ENCODE results near the gene NR1H3. TPM values are rescaled to one million over a fixed set of nuclear protein-coding genes. Genes with fewer than 3 reads are reported as not detected.

NR1H3 gene
- total RNA-seq, 1 donor from 2014 or later = 23.5 TPM

DNA sequence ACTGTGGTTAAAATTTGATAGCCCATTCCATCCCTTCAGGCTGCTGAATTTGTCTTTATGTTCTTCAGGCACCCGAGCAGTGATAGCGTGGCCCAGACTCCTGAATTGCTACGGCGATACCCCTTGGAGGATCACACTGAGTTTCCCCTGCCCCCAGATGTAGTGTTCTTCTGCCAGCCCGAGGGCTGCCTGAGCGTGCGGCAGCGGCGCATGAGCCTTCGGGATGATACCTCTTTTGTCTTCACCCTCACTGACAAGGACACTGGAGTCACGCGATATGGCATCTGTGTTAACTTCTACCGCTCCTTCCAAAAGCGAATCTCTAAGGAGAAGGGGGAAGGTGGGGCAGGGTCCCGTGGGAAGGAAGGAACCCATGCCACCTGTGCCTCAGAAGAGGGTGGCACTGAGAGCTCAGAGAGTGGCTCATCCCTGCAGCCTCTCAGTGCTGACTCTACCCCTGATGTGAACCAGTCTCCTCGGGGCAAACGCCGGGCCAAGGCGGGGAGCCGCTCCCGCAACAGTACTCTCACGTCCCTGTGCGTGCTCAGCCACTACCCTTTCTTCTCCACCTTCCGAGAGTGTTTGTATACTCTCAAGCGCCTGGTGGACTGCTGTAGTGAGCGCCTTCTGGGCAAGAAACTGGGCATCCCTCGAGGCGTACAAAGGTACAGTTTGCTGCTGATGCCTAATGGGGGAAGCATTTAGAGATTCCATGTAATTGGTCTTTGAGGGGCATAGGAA is 16.9 kb downstream of the NR1H3 start:
- peaks cover 40 to 49% (median 48%) of the 10 kb centered on the region in 3 donors for H3K36me3 ChIP-seq (ENCODE audit: control insufficient read depth in 3 of 3, insufficient read depth in 3 of 3, low read length in 3 of 3)
- no peak overlapping the region for H3K9ac ChIP-seq (ENCODE audit: low read depth in 1 of 3, low read length in 3 of 3)
- no peaks in the 10 kb centered on the region for H3K27me3 ChIP-seq (ENCODE audit: control insufficient read depth in 3 of 3, insufficient read depth in 3 of 3, low read length in 3 of 3)
- H3K4me1 ChIP-seq (ENCODE audit: control insufficient read depth in 3 of 3, insufficient read depth in 3 of 3, low read length in 3 of 3) = peaks cover 27 to 38% (median 33%) of the 10 kb centered on the region in 3 donors
- no peak overlapping the region for H3K4me3 ChIP-seq (ENCODE audit: low read length in 3 of 3)
- no peak overlapping the region for H3K27ac ChIP-seq (ENCODE audit: low read depth, low read length)
- no peaks in the 10 kb centered on the region for H3K9me3 ChIP-seq (ENCODE audit: control insufficient read depth in 3 of 3, low read length in 3 of 3)

DNA sequence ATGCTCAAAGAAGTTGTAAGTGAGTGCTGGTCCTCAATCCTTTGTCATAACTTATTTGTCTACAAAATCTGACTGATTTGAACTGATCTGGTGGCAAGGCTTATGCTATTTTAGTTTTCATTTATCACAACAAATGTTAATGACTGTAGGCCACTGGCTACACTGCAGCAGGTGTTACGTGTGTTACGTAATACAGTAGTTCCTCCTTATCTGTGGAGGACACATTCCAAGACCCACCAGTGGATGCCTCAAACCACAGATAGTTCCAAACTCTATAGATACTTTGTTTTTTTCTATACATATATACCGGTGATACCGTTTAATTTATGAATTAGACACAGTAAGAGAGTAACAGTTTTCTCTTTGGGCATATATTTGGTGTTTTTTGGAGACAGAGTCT is 19.1 kb downstream of the NR1H3 start:
- Histone ChIP-seq H3K9ac (ENCODE audit: low read depth in 1 of 3, low read length in 3 of 3) (no peak overlapping the region), H3K27me3 (ENCODE audit: control insufficient read depth in 3 of 3, insufficient read depth in 3 of 3, low read length in 3 of 3) (no peaks in the 10 kb centered on the region), H3K36me3 (ENCODE audit: control insufficient read depth in 3 of 3, insufficient read depth in 3 of 3, low read length in 3 of 3) (peaks cover 52 to 66% (median 66%) of the 10 kb centered on the region in 3 donors), H3K4me1 (ENCODE audit: control insufficient read depth in 3 of 3, insufficient read depth in 3 of 3, low read length in 3 of 3) (peaks cover 13 to 23% (median 19%) of the 10 kb centered on the region in 3 donors), H3K27ac (ENCODE audit: low read depth, low read length) (no peak overlapping the region), H3K4me3 (ENCODE audit: low read length in 3 of 3) (no peak overlapping the region), H3K9me3 (ENCODE audit: control insufficient read depth in 3 of 3, low read length in 3 of 3) (no peaks in the 10 kb centered on the region)

DNA sequence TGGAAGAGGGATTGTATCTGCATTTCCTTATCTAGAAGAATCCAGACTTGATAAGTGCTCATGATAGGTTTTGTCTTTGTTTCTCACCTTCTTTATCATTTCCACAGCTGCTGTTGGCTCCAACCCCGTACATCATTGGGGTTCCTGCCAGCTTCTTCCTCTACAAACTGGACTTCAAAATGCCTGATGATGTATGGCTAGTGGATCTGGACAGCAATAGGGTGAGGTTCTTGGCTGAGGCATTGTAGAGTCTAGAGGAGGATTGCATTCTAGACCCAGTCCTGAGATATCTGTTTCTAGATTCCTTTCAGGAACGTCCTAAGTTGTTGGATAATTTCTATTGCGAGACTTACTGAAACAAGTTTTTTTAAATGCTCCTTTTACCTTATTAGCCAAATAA is 20.3 kb downstream of the NR1H3 start:
- Histone ChIP-seq H3K27ac (ENCODE audit: low read depth, low read length) (no peak overlapping the region), H3K4me3 (ENCODE audit: low read length in 3 of 3) (no peak overlapping the region), H3K4me1 (ENCODE audit: control insufficient read depth in 3 of 3, insufficient read depth in 3 of 3, low read length in 3 of 3) (peaks cover 1 to 12% (median 7%) of the 10 kb centered on the region in 3 donors), H3K36me3 (ENCODE audit: control insufficient read depth in 3 of 3, insufficient read depth in 3 of 3, low read length in 3 of 3) (peaks cover 61 to 76% (median 74%) of the 10 kb centered on the region in 3 donors), H3K9ac (ENCODE audit: low read depth in 1 of 3, low read length in 3 of 3) (no peak overlapping the region), H3K27me3 (ENCODE audit: control insufficient read depth in 3 of 3, insufficient read depth in 3 of 3, low read length in 3 of 3) (no peaks in the 10 kb centered on the region), H3K9me3 (ENCODE audit: control insufficient read depth in 3 of 3, low read length in 3 of 3) (no peaks in the 10 kb centered on the region)

DNA sequence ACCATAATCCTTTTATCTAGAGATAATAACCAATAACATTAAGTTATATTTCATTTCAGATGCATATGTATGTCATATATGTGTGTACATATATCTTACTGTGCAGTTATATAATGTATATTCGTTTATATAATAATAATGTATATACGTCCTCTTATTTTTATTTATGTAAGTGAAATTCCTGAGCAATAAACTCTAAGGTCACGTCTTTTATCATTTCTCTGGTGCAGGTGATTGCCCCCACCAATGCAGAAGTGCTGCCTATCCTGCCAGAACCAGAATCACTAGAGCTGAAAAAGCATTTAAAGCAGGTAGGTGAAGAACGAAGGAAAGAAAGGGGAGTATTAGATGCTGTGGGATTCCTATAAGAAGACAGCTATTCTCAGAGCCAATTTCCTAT is 21.0 kb downstream of the NR1H3 start:
- Histone ChIP-seq H3K9me3 (ENCODE audit: control insufficient read depth in 3 of 3, low read length in 3 of 3) (no peaks in the 10 kb centered on the region), H3K36me3 (ENCODE audit: control insufficient read depth in 3 of 3, insufficient read depth in 3 of 3, low read length in 3 of 3) (peaks cover 67 to 76% (median 75%) of the 10 kb centered on the region in 3 donors), H3K9ac (ENCODE audit: low read depth in 1 of 3, low read length in 3 of 3) (no peak overlapping the region), H3K27me3 (ENCODE audit: control insufficient read depth in 3 of 3, insufficient read depth in 3 of 3, low read length in 3 of 3) (no peaks in the 10 kb centered on the region), H3K4me1 (ENCODE audit: control insufficient read depth in 3 of 3, insufficient read depth in 3 of 3, low read length in 3 of 3) (peaks cover 0 to 5% (median 3%) of the 10 kb centered on the region in 3 donors), H3K4me3 (ENCODE audit: low read length in 3 of 3) (no peak overlapping the region), H3K27ac (ENCODE audit: low read depth, low read length) (no peak overlapping the region)

DNA sequence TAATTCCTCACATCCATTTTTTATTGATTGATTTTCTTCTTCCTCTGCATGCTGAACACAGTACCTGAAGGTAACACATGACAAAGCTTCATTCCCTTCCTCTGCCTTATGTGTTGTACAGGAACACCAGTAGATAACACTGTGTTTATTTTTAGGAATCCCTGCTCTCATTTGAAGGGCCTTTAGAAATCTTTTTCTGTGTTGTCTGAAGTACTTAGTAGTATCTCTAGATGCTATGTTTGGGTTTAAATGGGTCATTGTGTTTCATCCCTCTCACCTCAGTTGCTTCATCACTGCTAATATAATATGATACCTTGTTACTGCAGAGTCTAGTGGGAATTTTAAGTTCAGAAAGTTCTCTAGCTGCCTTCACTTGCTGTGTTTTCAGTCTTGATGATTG is 22.3 kb downstream of the NR1H3 start:
- H3K36me3 ChIP-seq (ENCODE audit: control insufficient read depth in 3 of 3, insufficient read depth in 3 of 3, low read length in 3 of 3) = peaks cover 73 to 80% (median 80%) of the 10 kb centered on the region in 3 donors
- H3K4me1 ChIP-seq (ENCODE audit: control insufficient read depth in 3 of 3, insufficient read depth in 3 of 3, low read length in 3 of 3) = no peaks in the 10 kb centered on the region
- H3K27me3 ChIP-seq (ENCODE audit: control insufficient read depth in 3 of 3, insufficient read depth in 3 of 3, low read length in 3 of 3) = no peaks in the 10 kb centered on the region
- no peak overlapping the region for H3K27ac ChIP-seq (ENCODE audit: low read depth, low read length)
- H3K9ac ChIP-seq (ENCODE audit: low read depth in 1 of 3, low read length in 3 of 3) = no peak overlapping the region
- no peak overlapping the region for H3K4me3 ChIP-seq (ENCODE audit: low read length in 3 of 3)
- no peaks in the 10 kb centered on the region for H3K9me3 ChIP-seq (ENCODE audit: control insufficient read depth in 3 of 3, low read length in 3 of 3)

DNA sequence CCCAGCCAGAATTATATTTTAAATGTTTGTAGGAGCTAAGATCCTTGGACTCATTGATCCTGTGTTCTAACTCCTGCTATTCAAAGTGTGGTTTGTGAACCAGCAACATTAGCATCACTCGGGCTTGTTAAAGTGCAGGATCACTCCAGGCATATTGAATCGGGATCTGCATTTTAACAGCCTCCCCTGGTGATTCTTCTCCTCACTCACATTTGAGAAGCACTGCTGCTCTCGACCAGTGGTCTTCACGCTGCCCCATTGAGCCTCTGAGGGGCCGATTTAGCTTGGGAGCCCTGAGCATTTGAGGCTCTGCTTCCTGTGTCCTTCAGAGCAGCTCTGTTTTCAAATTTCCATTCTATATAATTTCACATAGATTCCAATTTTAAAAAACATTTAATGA is 23.1 kb downstream of the NR1H3 start:
- no peaks in the 10 kb centered on the region for H3K27me3 ChIP-seq (ENCODE audit: control insufficient read depth in 3 of 3, insufficient read depth in 3 of 3, low read length in 3 of 3)
- H3K4me1 ChIP-seq (ENCODE audit: control insufficient read depth in 3 of 3, insufficient read depth in 3 of 3, low read length in 3 of 3) = no peaks in the 10 kb centered on the region
- H3K27ac ChIP-seq (ENCODE audit: low read depth, low read length) = no peak overlapping the region
- no peaks in the 10 kb centered on the region for H3K9me3 ChIP-seq (ENCODE audit: control insufficient read depth in 3 of 3, low read length in 3 of 3)
- H3K4me3 ChIP-seq (ENCODE audit: low read length in 3 of 3) = no peak overlapping the region
- H3K36me3 ChIP-seq (ENCODE audit: control insufficient read depth in 3 of 3, insufficient read depth in 3 of 3, low read length in 3 of 3) = peaks cover 76 to 81% (median 80%) of the 10 kb centered on the region in 3 donors
- no peak overlapping the region for H3K9ac ChIP-seq (ENCODE audit: low read depth in 1 of 3, low read length in 3 of 3)

DNA sequence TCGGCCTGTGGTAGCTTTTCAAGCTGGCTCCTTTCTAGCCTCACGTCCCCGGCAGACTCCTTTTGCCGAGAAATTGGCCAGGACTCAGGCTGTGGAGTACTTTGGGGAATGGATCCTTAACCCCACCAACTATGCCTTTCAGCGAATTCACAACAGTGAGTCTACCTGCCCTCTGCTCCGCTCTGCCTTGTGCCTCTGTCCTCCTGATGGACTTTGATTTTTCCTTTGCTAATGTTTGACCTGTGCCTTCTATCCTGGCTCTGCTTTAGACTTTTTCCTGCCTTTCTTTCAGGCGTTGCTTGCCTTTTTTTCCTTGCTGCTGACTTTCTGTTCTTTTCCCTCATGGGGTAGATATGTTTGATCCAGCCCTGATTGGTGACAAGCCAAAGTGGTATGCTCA is 24.7 kb downstream of the NR1H3 start:
- Histone ChIP-seq H3K4me3 (ENCODE audit: low read length in 3 of 3) (no peak overlapping the region), H3K27me3 (ENCODE audit: control insufficient read depth in 3 of 3, insufficient read depth in 3 of 3, low read length in 3 of 3) (no peaks in the 10 kb centered on the region), H3K4me1 (ENCODE audit: control insufficient read depth in 3 of 3, insufficient read depth in 3 of 3, low read length in 3 of 3) (peaks cover 0 to 2% (median 0%) of the 10 kb centered on the region in 3 donors), H3K36me3 (ENCODE audit: control insufficient read depth in 3 of 3, insufficient read depth in 3 of 3, low read length in 3 of 3) (peaks cover 70 to 79% (median 75%) of the 10 kb centered on the region in 3 donors), H3K9ac (ENCODE audit: low read depth in 1 of 3, low read length in 3 of 3) (no peak overlapping the region), H3K27ac (ENCODE audit: low read depth, low read length) (no peak overlapping the region), H3K9me3 (ENCODE audit: control insufficient read depth in 3 of 3, low read length in 3 of 3) (no peaks in the 10 kb centered on the region)

DNA sequence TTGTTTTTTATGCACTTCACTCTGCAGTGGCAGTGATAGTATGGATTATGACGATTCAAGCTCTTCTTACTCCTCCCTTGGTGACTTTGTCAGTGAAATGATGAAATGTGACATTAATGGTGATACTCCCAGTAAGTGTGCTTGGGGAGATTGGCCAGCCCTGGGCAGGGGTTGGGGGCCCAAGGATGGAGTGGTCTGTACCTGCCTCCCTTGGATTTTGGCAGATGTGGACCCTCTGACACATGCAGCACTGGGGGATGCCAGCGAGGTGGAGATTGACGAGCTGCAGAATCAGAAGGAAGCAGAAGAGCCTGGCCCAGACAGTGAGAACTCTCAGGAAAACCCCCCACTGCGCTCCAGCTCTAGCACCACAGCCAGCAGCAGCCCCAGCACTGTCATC is 26.4 kb downstream of the NR1H3 start:
- Histone ChIP-seq H3K9ac (ENCODE audit: low read depth in 1 of 3, low read length in 3 of 3) (no peak overlapping the region), H3K27ac (ENCODE audit: low read depth, low read length) (no peak overlapping the region), H3K9me3 (ENCODE audit: control insufficient read depth in 3 of 3, low read length in 3 of 3) (no peaks in the 10 kb centered on the region), H3K36me3 (ENCODE audit: control insufficient read depth in 3 of 3, insufficient read depth in 3 of 3, low read length in 3 of 3) (peaks cover 67 to 75% (median 70%) of the 10 kb centered on the region in 3 donors), H3K27me3 (ENCODE audit: control insufficient read depth in 3 of 3, insufficient read depth in 3 of 3, low read length in 3 of 3) (no peaks in the 10 kb centered on the region), H3K4me1 (ENCODE audit: control insufficient read depth in 3 of 3, insufficient read depth in 3 of 3, low read length in 3 of 3) (peaks cover 8 to 18% (median 13%) of the 10 kb centered on the region in 3 donors), H3K4me3 (ENCODE audit: low read length in 3 of 3) (no peak overlapping the region)

DNA sequence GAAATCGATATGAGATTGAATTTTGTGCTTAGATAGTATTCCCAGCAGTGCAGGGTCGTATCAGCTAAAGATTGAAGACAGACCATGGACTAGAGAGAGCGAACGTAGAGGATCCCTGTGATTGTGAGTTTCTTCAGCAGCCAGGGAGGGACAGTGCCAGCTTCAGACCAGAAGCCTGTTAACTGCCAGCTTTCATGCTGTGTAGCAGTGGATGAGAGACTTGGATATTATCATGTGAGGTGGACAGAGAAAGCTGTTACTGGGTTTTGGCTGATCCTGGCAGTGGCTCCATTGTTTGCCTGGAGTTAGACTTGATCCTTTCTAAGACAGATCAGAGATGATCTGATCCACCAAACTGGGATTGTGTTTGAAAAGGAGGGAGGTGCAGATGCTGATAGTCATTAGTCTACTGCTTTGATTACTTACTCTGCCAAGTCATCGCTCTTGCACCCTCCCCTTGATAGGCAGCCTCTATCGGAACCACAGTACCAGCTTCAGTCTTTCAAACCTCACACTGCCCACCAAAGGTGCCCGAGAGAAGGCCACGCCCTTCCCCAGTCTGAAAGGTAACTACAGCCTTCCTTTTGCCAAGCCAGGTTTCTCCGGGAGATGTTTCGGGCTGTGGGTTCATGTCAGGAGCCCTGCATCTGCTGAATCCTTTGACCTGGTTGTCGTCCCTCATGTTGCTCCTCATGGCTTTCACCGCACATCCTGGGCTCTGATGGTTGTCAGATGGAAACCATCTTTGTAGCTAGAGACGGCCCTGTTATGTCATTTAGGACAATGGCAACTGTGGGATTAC is 28.4 kb downstream of the NR1H3 start:
- Histone ChIP-seq H3K27ac (ENCODE audit: low read depth, low read length) (no peak overlapping the region), H3K4me3 (ENCODE audit: low read length in 3 of 3) (no peak overlapping the region), H3K27me3 (ENCODE audit: control insufficient read depth in 3 of 3, insufficient read depth in 3 of 3, low read length in 3 of 3) (no peaks in the 10 kb centered on the region), H3K9ac (ENCODE audit: low read depth in 1 of 3, low read length in 3 of 3) (no peak overlapping the region), H3K36me3 (ENCODE audit: control insufficient read depth in 3 of 3, insufficient read depth in 3 of 3, low read length in 3 of 3) (peaks cover 76 to 80% (median 78%) of the 10 kb centered on the region in 3 donors), H3K4me1 (ENCODE audit: control insufficient read depth in 3 of 3, insufficient read depth in 3 of 3, low read length in 3 of 3) (peaks cover 8 to 18% (median 16%) of the 10 kb centered on the region in 3 donors), H3K9me3 (ENCODE audit: control insufficient read depth in 3 of 3, low read length in 3 of 3) (no peaks in the 10 kb centered on the region)

DNA sequence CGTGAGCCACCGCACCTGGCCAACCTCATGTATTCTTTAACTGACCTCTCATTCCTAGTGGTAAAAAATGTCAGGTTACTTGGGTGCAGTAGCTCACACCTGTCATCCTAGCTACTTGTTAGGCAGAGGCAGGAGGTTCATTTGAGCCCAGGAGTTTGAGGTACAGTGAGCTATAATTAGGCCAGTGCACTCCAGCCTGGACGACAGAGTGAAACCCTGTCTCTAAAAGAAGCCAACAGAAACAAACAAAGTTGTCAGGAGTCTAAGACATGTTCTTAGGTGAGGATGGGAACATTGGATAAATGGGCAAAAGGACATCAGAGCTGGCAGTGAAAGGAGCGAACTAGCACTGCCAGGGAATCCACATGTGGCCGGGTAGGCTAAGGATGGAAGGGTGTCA is 30.3 kb downstream of the NR1H3 start:
- Histone ChIP-seq H3K9me3 (ENCODE audit: control insufficient read depth in 3 of 3, low read length in 3 of 3) (no peaks in the 10 kb centered on the region), H3K36me3 (ENCODE audit: control insufficient read depth in 3 of 3, insufficient read depth in 3 of 3, low read length in 3 of 3) (peaks cover 79 to 83% (median 80%) of the 10 kb centered on the region in 3 donors), H3K9ac (ENCODE audit: low read depth in 1 of 3, low read length in 3 of 3) (no peak overlapping the region), H3K4me1 (ENCODE audit: control insufficient read depth in 3 of 3, insufficient read depth in 3 of 3, low read length in 3 of 3) (peaks cover 8 to 18% (median 16%) of the 10 kb centered on the region in 3 donors), H3K27me3 (ENCODE audit: control insufficient read depth in 3 of 3, insufficient read depth in 3 of 3, low read length in 3 of 3) (no peaks in the 10 kb centered on the region), H3K27ac (ENCODE audit: low read depth, low read length) (peak overlapping the region; percentile 68), H3K4me3 (ENCODE audit: low read length in 3 of 3) (no peak overlapping the region)

Data from skeletal muscle tissue (tissue), 4 donors.